Jurkat, Clone E6-1 (cell line): ENCODE measurements around the gene TP73.
"Not testable (repeated sequence)": the region's sequence is repeated elsewhere in the genome, so short reads cannot be mapped to it uniquely, and the experiment has no call there.

Experiments used
- DNase-seq: peaks from one replicate; pipeline ENCODE4 v3.0.0-alpha.2; 2011; ENCODE audit warnings: low read depth, low spot score
- H3K4me3 ChIP-seq: 2 replicates; pipeline ENCODE4 v1.5.1; 2011; ENCODE audit warnings: mild to moderate bottlenecking, low read length, control low read depth, moderate library complexity

TP73 gene

GRCh38 chr1:3745590-3746381 lies 93.5 kb downstream of the TP73 start:
- H3K4me3 ChIP-seq, result no peak overlapping the region
- DNase-seq, result no peak

DNA sequence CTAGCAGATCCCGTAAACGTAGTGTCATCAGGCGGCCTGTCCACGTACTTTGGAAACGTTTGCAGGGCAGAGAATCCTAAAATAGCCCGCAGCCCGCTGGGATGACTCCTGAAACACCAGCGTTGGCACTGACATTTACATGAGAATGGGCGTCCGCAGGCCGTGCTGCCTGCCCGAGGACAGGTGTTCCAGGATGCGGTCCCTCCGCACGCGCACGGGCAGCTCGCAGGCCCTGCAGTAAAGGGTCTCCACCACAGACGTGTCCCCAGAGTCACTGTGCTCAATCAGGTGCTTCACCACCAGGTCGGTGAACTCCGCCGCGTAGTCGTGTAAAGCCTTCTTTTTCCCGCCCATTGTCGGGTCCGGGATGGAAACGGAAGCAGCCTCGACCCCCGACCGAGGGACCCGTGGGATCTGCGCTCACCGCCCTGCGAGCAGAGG lies 94.1 kb downstream of the TP73 start:
- H3K4me3 ChIP-seq, result peak overlapping the region; percentile 50
- no peak for DNase-seq

DNA sequence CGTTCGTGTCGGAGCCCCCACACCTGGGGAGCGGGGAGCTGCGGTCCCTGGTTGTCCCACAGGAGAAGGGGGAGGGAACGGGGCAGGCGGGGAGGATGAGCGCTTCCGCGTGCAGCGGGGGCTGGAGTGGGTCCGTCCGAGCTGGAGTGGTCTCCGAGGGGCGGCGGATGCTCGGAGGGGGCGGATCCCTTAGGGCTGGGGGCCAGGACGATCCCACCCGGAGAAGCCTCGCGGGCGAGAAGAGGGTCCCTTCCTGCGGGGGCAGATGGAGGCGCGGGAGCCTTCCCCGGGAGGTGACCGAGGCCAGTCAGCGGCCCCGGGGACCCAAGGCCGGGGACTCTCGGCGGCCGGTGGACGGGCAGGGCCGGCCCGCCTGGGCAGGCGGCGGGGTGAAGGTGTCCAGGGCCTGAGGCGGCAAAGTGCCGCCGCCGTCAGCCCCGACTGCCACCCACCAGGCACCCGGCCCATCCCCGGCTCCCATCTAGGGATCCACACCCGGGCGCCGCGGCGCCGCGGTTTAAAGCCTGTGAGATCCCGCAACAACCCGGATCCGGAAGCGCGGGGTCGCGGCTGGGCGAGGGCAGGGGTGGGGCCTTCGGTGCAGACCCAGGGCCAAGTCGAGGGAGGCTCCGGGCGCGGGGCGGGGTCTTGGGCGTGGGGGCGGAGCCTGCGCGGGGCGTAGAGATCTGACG lies 94.7 kb downstream of the TP73 start:
- peak overlapping the region; percentile 50 for H3K4me3 ChIP-seq
- peak; percentile 57 for DNase-seq

- DNase-seq, result no peak
- H3K4me3 ChIP-seq, result peak overlapping the region; percentile 50
These were observed 95.2 kb downstream of the TP73 start for GRCh38 chr1:3747522-3747848.

- DNase-seq, result no peak
- 0 out of 2 replicates have a peak overlapping the region, but pooled peaks have one; percentile 50 for H3K4me3 ChIP-seq
These were observed 95.6 kb downstream of the TP73 start for GRCh38 chr1:3747903-3748302.

DNA sequence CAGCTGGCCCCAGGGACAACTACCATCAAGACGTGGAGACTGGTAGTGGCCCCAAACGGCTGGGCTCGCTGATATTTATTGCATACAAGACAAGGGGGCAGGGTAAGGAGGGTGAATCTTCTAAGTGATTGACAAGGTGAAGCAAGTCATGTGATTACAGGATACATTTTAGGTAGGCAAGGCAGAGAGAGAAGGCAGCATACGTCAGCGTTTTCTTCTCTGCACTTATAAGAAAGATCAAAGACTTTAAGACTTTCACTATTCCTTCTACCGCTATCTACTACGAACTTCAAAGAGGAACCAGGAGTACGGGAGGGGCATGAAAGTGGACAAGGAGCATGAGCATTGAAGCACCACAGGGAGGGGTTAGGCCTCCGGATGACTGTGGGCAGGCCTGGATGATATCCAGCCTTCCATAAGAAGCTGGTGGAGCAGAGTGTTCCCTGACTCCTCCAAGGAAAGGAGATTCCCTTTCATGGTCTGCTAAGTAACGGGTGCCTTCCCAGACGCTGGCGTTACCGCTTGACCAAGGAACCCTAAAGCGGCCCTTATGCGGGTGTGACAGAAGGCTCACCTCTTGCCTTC lies 96.1 kb downstream of the TP73 start:
- not testable (repeated sequence) for DNase-seq, H3K4me3 ChIP-seq

GRCh38 chr1:3749512-3749911 lies 97.2 kb downstream of the TP73 start:
- no peak overlapping the region for H3K4me3 ChIP-seq
- DNase-seq, result no peak

- H3K4me3 ChIP-seq, result no peak overlapping the region
- no peak for DNase-seq
These were observed 98.4 kb downstream of the TP73 start for GRCh38 chr1:3750741-3751140.

DNA sequence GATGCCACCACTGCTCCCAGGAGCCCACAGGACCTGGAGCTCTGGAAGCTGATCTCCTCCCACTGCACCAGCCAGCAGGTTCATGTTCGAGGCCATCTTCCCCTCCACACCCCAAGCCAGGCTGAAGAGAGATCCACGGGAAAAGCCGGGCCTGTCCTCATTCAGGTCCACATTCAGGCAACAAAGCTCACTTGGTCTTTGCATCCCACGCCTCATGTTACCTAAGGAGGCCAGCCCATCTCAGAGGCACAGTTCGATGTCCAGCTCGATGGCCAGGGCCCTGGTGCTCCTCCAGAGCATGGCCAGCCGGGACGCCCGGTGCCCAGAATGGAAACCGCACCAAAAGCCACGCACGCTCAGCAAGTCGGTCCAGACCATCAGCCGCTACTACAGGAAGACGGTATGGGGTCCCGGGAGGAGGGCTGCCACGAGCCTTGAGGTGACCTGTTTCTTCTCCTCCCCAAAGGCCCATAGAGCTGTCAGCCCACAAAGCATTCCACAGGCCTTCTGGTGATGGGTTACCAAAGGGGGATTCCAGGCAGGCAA lies 100.2 kb downstream of the TP73 start, which contains the start of gene CCDC27:
TSS of gene CCDC27 (plus strand) at position 51 of the 546 bp plus-strand sequence. CDS start at position 83, 32 bp downstream.
- DNase-seq, result no peak
- H3K4me3 ChIP-seq, result no peak within 1 kb of the TSS

- no peak for DNase-seq
- H3K4me3 ChIP-seq, result no peak overlapping the region
These were observed 101.5 kb downstream of the TP73 start for GRCh38 chr1:3753656-3754454.

DNA sequence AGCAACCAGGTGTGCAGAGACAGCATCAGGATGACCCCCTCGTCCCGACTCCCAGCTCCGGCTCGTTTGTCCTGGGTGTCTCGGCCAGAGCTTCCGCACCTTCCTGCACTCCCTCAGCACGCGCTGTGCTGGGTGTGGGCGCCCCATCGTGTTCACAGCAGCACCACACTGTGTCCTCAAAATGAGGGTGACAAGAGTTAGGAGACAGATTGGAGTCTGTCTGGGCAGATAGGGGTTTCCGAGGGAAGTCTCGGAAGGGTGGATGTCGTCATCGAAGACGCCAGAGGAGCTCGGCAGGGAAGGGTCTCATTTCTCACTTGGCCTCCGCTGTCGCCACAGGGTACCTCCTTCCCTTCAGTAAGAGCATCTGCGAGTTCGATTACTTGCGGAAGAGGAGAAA lies 104.1 kb downstream of the TP73 start:
- no peak for DNase-seq
- H3K4me3 ChIP-seq, result no peak overlapping the region

DNA sequence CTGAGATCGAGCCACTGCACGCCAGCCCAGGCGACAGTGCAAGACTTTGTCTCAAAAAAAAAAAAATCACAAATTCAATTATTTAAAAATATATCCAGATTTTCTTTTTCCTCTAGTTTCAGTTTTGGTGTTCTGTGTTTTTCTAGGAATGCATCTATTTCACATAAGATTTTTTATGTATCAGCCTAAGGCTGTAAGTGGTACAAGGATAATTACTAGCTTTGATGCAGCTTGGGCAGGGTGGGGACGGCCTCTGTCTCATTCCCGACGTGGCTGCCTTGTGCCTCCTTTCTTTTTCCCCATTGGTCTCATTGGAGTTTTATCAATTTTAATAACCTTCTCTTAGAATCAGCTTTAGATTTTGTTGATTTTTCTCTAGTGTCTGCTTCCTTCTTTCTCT lies 106.8 kb downstream of the TP73 start:
- no peak for DNase-seq
- no peak overlapping the region for H3K4me3 ChIP-seq

- H3K4me3 ChIP-seq, result no peak overlapping the region
- DNase-seq, result no peak
These were observed 107.5 kb downstream of the TP73 start for GRCh38 chr1:3759796-3760195.

- no peak for DNase-seq
- no peak overlapping the region for H3K4me3 ChIP-seq
These were observed 109.1 kb downstream of the TP73 start for GRCh38 chr1:3761296-3762010.

DNA sequence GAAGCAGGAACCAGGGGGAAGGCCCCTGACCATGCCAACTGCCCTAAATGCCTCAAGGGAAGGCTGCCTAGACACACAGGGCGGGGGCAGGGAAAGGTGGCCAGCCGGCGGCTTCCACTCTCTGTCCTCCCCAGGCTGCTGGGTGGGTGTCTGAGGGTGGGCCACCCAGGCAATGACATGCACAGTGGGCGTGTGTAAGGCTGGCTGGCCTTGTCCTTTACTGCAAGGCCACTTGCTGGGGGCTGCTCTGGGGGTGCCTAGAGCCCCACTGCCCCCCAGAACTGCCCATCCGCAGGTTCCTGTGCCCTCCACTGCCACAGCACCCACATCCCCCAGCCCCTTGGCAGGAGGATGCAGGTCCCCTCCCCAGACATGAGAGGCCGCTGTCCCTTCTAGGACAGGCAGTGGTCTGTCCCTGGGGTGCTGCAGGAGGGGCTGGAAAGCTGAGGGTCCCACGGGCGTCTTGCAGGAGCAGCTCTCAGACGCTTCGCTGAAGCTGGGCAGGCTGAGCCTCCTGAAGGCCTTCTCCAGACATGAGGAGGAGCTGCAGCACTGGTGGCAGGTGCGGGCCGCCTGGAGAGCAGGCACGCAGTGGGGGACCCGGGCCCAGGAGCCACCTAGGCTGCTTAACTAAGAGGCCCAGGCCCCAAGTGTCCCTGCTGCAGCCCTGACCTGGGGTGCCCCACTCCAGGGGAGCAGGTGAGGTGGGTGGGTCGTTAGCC lies 110.0 kb downstream of the TP73 start:
- DNase-seq, result no peak
- no peak overlapping the region for H3K4me3 ChIP-seq

- no peak for DNase-seq
- H3K4me3 ChIP-seq, result no peak overlapping the region
These were observed 110.5 kb downstream of the TP73 start for GRCh38 chr1:3762873-3763228.

DNA sequence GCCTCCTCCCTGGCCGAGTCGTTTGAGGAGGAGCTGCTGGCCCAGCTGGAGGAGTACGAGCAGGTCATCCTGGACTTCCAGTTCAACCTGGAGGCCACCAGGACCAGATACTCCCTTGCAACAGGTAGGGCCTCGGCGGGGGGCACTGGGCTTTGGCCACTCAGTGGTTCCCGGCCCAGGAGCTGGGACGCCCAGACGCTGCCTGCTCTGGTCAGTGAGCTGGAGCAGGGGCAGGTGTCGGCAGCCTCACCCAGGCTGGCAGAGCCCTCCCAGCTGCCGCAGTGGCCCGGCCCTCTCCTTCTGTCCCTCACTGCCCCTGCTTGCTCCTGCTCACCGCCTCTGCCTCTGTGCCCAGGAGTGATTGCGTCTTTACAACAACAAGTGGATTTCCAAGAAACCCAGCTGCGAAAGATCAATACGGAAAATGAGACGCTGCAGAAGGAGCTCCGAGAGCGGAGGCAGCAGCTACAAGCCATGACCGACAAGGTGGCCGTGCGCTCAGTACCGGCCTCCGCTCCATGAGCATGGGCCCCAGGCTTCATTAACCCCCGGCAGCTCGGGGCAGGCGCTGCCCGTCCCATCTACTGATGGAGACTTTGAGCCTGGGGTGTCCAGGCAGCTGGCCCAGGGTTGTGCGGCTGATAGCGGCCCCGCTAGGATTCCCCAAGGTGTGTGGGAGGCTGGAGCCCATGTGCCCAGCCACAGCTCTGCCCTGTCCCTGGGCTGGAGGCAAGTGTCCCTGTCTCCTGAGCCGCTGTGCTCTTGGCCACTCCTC lies 111.2 kb downstream of the TP73 start:
- no peak overlapping the region for H3K4me3 ChIP-seq
- DNase-seq, result no peak
